GM12872 (cell line): Measurements from ENCODE around the gene C10orf90.

Source experiments
- TF ChIP-seq, protein P1 (sequence below): IDR thresholded peaks from 3 replicates; pipeline ENCODE4 v1.5.1; 2011; ENCODE audit warnings: low read depth, mild to moderate bottlenecking, low read length, moderate library complexity; ENCODE audit not compliant: insufficient read depth

The C10orf90 gene

DNA sequence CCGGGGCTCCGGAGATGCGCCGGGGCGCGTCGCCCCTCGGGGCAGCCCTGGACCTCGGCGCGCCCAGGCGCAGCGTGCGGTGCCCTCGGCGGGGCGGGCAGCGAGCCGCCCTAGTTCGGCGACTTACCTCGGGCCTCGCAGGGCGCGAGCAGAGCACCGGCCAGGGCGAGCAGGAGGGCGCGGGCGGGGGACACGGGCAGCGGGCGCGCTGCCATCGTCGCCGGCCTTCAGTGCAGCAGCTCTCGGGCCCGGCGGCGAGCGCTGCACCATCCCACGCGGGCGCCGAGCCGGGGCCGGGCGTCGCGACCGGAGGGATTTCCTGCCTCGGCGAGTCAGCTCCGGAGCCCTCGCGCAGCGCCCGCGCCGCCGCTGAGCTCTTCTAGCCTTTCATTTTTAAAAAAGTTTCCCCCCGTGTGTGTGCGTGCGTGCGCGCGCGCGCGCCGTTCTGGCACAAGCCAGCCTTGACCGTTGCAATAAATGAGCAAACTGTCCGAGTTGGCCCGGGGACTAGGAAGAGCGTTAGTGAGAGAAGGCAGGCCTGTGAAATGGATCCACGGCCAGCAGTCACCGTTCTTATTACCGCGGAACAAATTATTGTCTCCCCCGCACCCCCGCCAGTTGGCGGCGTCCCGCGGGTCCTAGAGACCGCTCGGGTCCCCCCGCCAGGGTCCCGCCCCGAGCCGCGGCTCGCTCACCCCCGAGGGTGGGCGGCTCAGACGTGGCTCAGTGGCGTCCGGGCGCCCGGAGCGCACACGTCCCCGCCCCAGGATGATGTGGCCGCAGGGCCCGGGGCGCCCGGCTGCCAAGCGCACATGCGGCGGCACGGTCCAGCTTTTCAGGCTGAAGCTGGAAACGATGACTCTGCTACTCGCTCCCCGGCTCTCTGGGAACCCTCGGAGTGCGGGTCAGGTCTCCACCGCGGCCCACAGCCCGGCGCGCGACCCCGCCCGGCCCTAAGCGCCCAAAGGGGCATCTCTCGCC is 282.3 kb downstream of the C10orf90 start, which contains the start of gene ADAM12:
Gene ADAM12 (minus strand): TSS at position 547 of the 981 bp plus-strand sequence. CDS start 332 bp downstream, at position 215.
- TF ChIP-seq, protein P1, sequence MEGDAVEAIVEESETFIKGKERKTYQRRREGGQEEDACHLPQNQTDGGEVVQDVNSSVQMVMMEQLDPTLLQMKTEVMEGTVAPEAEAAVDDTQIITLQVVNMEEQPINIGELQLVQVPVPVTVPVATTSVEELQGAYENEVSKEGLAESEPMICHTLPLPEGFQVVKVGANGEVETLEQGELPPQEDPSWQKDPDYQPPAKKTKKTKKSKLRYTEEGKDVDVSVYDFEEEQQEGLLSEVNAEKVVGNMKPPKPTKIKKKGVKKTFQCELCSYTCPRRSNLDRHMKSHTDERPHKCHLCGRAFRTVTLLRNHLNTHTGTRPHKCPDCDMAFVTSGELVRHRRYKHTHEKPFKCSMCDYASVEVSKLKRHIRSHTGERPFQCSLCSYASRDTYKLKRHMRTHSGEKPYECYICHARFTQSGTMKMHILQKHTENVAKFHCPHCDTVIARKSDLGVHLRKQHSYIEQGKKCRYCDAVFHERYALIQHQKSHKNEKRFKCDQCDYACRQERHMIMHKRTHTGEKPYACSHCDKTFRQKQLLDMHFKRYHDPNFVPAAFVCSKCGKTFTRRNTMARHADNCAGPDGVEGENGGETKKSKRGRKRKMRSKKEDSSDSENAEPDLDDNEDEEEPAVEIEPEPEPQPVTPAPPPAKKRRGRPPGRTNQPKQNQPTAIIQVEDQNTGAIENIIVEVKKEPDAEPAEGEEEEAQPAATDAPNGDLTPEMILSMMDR: no peak

DNA sequence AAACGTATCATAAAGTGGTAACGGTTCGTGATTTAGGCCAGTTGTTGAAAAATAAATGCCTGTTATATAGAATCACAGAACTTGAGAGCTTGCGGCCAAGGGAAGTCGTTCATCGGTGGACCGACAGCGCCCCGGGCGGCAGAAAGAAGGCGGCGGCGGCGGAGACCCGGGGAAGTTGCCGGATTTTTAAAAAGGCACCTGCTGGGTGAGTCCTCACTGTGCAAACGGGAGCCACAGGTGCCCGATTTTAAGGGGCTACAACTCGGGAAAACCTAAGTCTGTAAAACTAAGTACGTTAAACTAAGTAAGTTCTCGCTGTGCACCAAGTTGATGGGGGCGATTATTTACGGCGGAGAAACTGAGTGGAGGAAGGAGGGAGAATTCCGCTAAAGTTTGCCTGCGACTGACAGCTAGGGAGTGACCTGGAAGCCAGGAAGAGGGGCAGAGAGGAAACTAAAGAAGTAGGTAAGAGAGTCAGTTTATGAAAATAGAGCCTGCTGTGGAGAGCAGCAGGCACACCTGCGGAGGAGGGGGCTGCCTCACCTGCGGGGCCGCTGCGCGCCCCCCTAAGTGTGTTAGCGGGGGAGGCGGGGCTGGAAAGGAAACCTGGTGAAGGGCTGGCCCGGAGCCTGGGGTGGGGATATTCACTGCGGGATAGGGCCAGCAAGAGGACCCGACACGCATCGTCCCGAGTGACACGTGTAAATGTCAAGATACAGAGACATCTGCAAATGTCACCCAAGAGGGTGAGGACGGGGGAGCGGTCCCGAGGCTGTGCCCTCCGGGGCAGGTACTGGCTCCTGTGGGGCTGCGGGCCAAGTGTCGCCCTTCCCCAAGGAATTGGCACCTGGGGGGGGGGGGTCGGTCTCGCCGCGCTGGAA is 283.2 kb downstream of the C10orf90 start:
- TF ChIP-seq, protein P1: 0 out of 3 replicates have a peak, but pooled peaks have one; percentile 30

DNA sequence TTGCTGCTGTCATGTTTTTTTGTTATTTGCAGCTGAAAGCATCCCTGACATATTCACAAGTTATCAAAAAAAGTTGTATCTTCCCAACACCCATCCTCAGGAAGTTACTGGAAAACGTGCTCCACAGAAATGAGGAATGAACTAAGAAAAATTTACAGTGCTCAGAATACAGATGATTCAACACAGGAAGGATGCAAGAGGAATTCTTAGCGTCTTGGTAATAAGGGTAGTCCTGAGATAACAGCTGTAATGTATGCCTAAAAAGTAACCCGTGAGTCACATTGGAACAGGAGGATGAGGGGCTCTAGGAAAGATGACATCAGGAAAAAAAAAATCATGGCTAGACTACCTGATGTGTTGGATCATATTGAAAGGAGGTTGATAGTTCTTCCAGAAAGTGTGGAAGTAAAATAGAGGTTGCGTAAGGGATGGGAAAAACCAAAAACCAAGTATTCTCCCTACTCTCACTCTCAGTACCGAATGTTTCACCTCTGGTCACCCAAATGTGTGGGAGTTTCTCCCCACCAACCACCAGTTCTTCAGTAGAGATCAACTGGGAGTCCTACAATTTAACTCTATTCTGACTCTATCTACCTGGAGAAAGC is 286.1 kb downstream of the C10orf90 start:
- TF ChIP-seq, protein P1: no peak

DNA sequence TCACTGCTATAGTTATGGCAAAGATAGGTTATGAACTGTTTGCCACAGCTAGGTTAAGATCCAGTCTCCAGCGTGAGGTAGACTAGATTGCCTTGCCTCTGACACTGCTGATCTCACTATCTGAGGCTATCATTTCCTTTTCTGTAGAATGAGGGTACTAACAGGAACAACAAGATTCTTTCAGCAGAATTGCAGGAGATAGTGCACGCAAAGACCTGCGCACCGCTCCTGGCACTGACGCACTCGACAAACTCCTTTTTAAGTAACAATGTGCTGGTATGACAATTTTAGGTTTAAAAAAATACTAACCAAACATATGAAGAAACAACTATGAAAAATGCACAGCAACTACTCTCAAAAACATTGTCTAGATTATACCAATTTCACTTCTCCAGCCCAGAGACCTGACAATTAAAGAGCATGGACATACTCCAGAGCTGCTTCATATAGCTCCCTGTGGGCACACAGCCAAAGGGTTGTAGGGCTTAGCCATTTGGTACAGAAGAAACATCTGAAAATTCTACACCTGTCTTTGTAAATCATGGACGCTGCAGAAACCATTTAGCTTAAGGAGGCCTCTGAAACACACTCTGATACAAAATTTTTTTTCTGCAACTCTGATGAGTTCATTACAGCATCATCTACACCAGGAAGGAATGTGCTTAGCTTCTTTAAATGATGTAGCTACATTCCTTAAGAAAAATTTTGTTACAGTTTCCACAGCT is 290.0 kb downstream of the C10orf90 start:
- TF ChIP-seq, protein P1: no peak

DNA sequence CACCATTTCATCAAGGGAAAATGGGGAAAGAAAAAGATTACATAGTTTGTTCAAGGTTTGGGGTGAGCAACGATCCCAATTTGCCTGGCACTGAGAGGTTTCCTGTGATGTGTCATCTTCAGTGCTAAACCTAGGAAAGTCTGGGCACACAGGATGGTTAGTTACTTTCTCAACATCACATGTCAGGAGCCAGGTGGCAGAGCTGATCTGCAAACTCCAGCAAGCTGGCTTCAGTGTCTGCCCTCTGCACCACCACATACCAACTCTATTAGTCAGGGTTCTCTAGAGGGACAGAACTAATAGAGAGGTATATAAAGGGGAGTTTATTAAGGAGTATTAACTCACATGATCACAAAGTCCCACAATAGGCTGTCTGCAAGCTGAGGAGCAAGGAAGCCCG is 293.5 kb downstream of the C10orf90 start:
- TF ChIP-seq, protein P1: no peak

DNA sequence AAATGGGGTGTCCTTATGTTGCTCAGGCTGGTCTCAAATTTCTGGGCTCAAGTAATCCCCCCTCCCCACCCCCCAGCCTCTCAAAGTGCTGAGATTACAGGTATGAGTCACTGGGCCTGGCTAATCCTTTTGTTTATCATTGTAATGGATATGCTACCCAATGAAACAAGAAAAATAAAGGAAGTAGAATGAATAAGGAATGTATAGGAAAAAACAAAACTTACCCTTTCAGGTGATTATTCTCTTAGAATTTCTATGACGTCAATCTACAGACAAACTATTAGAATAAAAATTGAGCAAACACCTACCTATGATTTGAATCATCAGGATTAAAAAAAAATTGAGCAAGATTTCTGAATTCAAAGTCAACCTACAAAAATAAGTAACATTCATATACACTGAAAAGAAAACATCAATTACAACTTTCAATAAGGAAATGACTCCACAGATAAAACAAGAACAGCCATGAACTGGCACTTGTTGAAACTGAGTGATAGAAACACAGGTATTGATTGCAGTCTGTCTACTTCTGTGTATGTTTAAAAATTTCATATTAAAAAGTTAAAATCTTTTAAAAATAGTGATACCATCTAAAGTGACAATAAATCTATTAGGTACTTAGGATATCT is 294.5 kb downstream of the C10orf90 start:
- TF ChIP-seq, protein P1: no peak
